Measurements from ENCODE around the gene HCK.

GRCh38 chr20:32053648-32054047 lies 1.6 kb downstream of the HCK start:
- TF ChIP-seq SUZ12 (IDR thresholded peaks at IDR 0.05; ENCODE audit: extremely low read depth, insufficient read depth, insufficient read length) (no peak), YY1 (IDR thresholded peaks at IDR 0.05; ENCODE audit: insufficient read depth, insufficient read length) (no peak)
